ENCODE measurements around the gene MMAB.

DNA sequence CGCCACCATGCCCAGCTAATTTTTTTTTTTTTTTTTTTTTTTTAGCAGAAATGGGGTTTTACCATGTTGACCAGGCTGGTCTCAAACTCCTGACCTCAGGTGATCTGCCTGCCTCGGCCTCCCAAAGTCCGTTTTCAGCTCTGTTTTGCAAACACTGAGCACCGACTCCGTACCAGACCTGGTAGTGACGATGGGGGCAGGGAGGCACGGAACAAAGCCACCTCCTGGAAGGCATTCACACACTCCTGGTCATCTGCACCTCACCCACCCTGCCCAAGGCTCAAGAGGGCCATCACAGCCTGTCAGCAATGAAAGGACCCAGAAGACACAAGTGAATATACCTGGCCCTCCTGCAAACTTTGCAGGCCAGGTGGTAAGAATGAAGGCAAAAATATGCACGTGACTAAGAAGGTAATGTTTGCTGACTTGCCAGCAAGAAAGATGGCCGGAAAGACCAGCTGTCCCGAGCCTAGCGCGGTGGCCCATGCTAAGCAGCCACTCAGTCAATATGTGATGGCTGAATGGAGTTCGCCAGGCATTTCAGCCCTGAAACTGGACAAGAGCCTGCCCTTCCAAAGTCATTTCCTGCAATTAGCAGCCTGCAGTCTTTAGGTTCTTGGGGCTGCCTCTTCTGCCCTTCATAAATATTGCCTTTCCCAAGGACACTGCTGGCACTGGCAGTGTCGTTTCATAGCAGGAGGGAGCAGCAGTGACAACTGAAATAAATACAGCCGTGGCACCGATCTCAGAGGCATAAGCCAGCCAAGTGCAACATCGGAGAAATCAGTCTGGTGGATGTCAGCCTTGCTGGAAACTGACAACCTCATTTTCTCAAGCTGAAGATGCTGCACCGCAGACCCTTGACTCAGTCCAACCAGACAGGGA is 17.6 kb downstream of the MMAB start:
- TF ChIP-seq, protein P1, sequence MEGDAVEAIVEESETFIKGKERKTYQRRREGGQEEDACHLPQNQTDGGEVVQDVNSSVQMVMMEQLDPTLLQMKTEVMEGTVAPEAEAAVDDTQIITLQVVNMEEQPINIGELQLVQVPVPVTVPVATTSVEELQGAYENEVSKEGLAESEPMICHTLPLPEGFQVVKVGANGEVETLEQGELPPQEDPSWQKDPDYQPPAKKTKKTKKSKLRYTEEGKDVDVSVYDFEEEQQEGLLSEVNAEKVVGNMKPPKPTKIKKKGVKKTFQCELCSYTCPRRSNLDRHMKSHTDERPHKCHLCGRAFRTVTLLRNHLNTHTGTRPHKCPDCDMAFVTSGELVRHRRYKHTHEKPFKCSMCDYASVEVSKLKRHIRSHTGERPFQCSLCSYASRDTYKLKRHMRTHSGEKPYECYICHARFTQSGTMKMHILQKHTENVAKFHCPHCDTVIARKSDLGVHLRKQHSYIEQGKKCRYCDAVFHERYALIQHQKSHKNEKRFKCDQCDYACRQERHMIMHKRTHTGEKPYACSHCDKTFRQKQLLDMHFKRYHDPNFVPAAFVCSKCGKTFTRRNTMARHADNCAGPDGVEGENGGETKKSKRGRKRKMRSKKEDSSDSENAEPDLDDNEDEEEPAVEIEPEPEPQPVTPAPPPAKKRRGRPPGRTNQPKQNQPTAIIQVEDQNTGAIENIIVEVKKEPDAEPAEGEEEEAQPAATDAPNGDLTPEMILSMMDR (IDR thresholded peaks at IDR 0.05): no peak
- no peak for TF ChIP-seq EZH2phosphoT487 (IDR thresholded peaks at IDR 0.05)
